ENCODE results near the gene MIEN1. TPM values are rescaled to one million over a fixed set of nuclear protein-coding genes. Genes with fewer than 3 reads are reported as not detected.

Gene MIEN1
- polyA plus RNA-seq, 1 experiment, result 78.9 TPM

- no peaks in the 10 kb centered on the region for H3K27me3 ChIP-seq (ENCODE audit: control insufficient read depth, insufficient read depth, low read length)
- no peak for TF ChIP-seq CTCF (IDR thresholded peaks at IDR 0.05; ENCODE audit: insufficient read depth, low read depth, low read length)
- no peak for DNase-seq (ENCODE audit: low read depth)
- H3K4me3 ChIP-seq (ENCODE audit: low read depth, low read length), result no peak overlapping the region
- ChIA-PET CTCF (interaction anchor here (0.6 to 1.6 kb wide), 7 partner anchors 9 to 210 kb away, joined by 3 to 5 read pairs (median 3); no protein-coding TSS in a partner anchor), POLR2A (no interaction called here)
- H3K36me3 ChIP-seq (ENCODE audit: control insufficient read depth, insufficient read depth, low read length), result no peaks in the 10 kb centered on the region; the same call in 1 of the 2 replicates
Measured at GRCh38 chr17:39744075-39744835, 13.9 kb upstream of the MIEN1 start.

GRCh38 chr17:39742856-39743436 is 12.6 kb upstream of the MIEN1 start:
- no peak for DNase-seq (ENCODE audit: low read depth)
- Histone ChIP-seq H3K27me3 (ENCODE audit: control insufficient read depth, insufficient read depth, low read length) (no peaks in the 10 kb centered on the region), H3K4me3 (ENCODE audit: low read depth, low read length) (no peak overlapping the region), H3K36me3 (ENCODE audit: control insufficient read depth, insufficient read depth, low read length) (no peaks in the 10 kb centered on the region; the same call in 1 of the 2 replicates)
- no peak for TF ChIP-seq CTCF (IDR thresholded peaks at IDR 0.05; ENCODE audit: insufficient read depth, low read depth, low read length)
- CTCF ChIA-PET, result interaction anchor here (0.9 kb wide), 1 partner anchor 121 kb away, joined by 3 read pairs; no protein-coding TSS in a partner anchor
- POLR2A ChIA-PET, result no interaction called here

- no peak overlapping the region for H3K4me3 ChIP-seq (ENCODE audit: low read depth, low read length)
- H3K27me3 ChIP-seq (ENCODE audit: control insufficient read depth, insufficient read depth, low read length), result no peaks in the 10 kb centered on the region; the same call in 1 of the 2 replicates
- TF ChIP-seq CTCF (IDR thresholded peaks at IDR 0.05; ENCODE audit: insufficient read depth, low read depth, low read length), result no peak
- H3K36me3 ChIP-seq (ENCODE audit: control insufficient read depth, insufficient read depth, low read length), result no peaks in the 10 kb centered on the region; the same call in 1 of the 2 replicates
- ChIA-PET CTCF (no interaction called here), POLR2A (no interaction called here)
- DNase-seq (ENCODE audit: low read depth), result no peak
Measured at GRCh38 chr17:39742126-39742855, 12.0 kb upstream of the MIEN1 start.

- DNase-seq (ENCODE audit: low read depth), result no peak
- no peak overlapping the region for H3K4me3 ChIP-seq (ENCODE audit: low read depth, low read length)
- no peaks in the 10 kb centered on the region; the same call in 1 of the 2 replicates for H3K36me3 ChIP-seq (ENCODE audit: control insufficient read depth, insufficient read depth, low read length)
- CTCF ChIA-PET, result interaction anchor here (1.1 kb wide), 1 partner anchor 119 kb away, joined by 3 read pairs; no protein-coding TSS in a partner anchor
- POLR2A ChIA-PET, result no interaction called here
- no peak for TF ChIP-seq CTCF (IDR thresholded peaks at IDR 0.05; ENCODE audit: insufficient read depth, low read depth, low read length)
- no peaks in the 10 kb centered on the region; the same call in 1 of the 2 replicates for H3K27me3 ChIP-seq (ENCODE audit: control insufficient read depth, insufficient read depth, low read length)
Measured at GRCh38 chr17:39740357-39741111, 10.2 kb upstream of the MIEN1 start.
